ENCODE measurements around the gene C1QTNF8. TPM values are rescaled to one million over a fixed set of nuclear protein-coding genes. Genes with fewer than 3 reads are reported as not detected.

C1QTNF8 gene
- total RNA-seq, 1 donor from 2014 or later = not detected

- DNase-seq (no peak), ATAC-seq (ENCODE audit: low read depth) (no peak)
- intact Hi-C loops (cut with micrococcal nuclease) = no loop called here
- ChIA-PET POLR2A (no interaction called here), CTCF (no interaction called here)
- TF ChIP-seq CTCF (IDR thresholded peaks at IDR 0.05) = no peak
- Mint-ChIP-seq H3K9me3 (no peaks in the 10 kb centered on the region), H3K27ac (no peak overlapping the region), H3K4me3 (no peak overlapping the region), H3K27me3 (no peaks in the 10 kb centered on the region), H3K36me3 (ENCODE audit: low read depth) (no peaks in the 10 kb centered on the region), H3K4me1 (no peaks in the 10 kb centered on the region)
These were observed 35.4 kb upstream of the C1QTNF8 start for GRCh38 chr16:1131378-1131994.

- H3K27ac Mint-ChIP-seq = no peak overlapping the region
- no peaks in the 10 kb centered on the region for H3K27me3 Mint-ChIP-seq
- CTCF ChIA-PET = no interaction called here
- H3K9me3 Mint-ChIP-seq = no peaks in the 10 kb centered on the region
- H3K36me3 Mint-ChIP-seq (ENCODE audit: low read depth) = no peaks in the 10 kb centered on the region
- intact Hi-C loops (cut with micrococcal nuclease) = no loop called here
- ATAC-seq (ENCODE audit: low read depth) (no peak), DNase-seq (no peak)
- no peak overlapping the region for H3K4me3 Mint-ChIP-seq
- POLR2A ChIA-PET = no interaction called here
- no peak for TF ChIP-seq CTCF (IDR thresholded peaks at IDR 0.05)
- no peaks in the 10 kb centered on the region for H3K4me1 Mint-ChIP-seq
These were observed 34.3 kb upstream of the C1QTNF8 start for GRCh38 chr16:1130382-1130781.

- Mint-ChIP-seq H3K4me1 (no peaks in the 10 kb centered on the region), H3K36me3 (ENCODE audit: low read depth) (no peaks in the 10 kb centered on the region), H3K9me3 (no peaks in the 10 kb centered on the region), H3K4me3 (no peak overlapping the region), H3K27ac (no peak overlapping the region), H3K27me3 (no peaks in the 10 kb centered on the region)
- POLR2A ChIA-PET = no interaction called here
- no peak for DNase-seq
- intact Hi-C loops (cut with micrococcal nuclease) = no loop called here
- TF ChIP-seq CTCF (IDR thresholded peaks at IDR 0.05) = no peak
- CTCF ChIA-PET = no interaction called here
- ATAC-seq (ENCODE audit: low read depth) = no peak
These were observed 33.3 kb upstream of the C1QTNF8 start for GRCh38 chr16:1129106-1129960.

GRCh38 chr16:1127971-1128715 is 32.1 kb upstream of the C1QTNF8 start:
- POLR2A ChIA-PET = no interaction called here
- H3K36me3 Mint-ChIP-seq (ENCODE audit: low read depth) = no peaks in the 10 kb centered on the region
- ATAC-seq (ENCODE audit: low read depth) = no peak

More at GRCh38 chr16:1127971-1128715, 32.1 kb upstream of the C1QTNF8 start:
- Mint-ChIP-seq H3K27me3 (no peaks in the 10 kb centered on the region), H3K4me1 (no peaks in the 10 kb centered on the region), H3K9me3 (no peaks in the 10 kb centered on the region), H3K4me3 (no peak overlapping the region), H3K27ac (no peak overlapping the region)
- CTCF ChIA-PET = no interaction called here
- DNase-seq = no peak
- TF ChIP-seq CTCF (IDR thresholded peaks at IDR 0.05) = no peak
- intact Hi-C loops (cut with micrococcal nuclease) = no loop called here

Measured in activated B cell treated with CpG ODN at 0.5 μM for 24 hours (primary cell).